CD4-positive, alpha-beta T cell treated with Interleukin-4 for 1 hour (primary cell): Measurements from ENCODE around the gene PKP1.

ENCODE experiments used
- DNase-seq, 2 donors: peaks; one replicate each; pipeline ENCODE4 v3.0.0-alpha.2; 2020 to 2022

The PKP1 gene

GRCh38 chr1:201376107-201376463 lies 92.8 kb downstream of the PKP1 start:
- no peak for DNase-seq

- DNase-seq: no peak
Measured at GRCh38 chr1:201376464-201377374, 93.4 kb downstream of the PKP1 start.

GRCh38 chr1:201377611-201378092 lies 94.3 kb downstream of the PKP1 start, which contains the start of gene TNNT2:
TNNT2 (minus strand) TSS chr1:201377680; CDS start chr1:201373254, 4,426 bp downstream.
- DNase-seq: no peak

GRCh38 chr1:201378804-201379203 lies 95.5 kb downstream of the PKP1 start:
- no peak for DNase-seq

GRCh38 chr1:201379733-201380242 lies 96.5 kb downstream of the PKP1 start:
- no peak for DNase-seq

- DNase-seq: no peak
Measured at GRCh38 chr1:201381130-201381529, 97.8 kb downstream of the PKP1 start.
